C4-2B (cell line): Measurements from ENCODE around the gene NTF3.

Experiments used
- ZFX ChIP-seq: fragments of 450-650 bp; IDR thresholded peaks from 2 replicates; pipeline ENCODE4 v1.6.1; 2017
- TF ChIP-seq, protein P1 (sequence below): fragments of 450-650 bp; conservative IDR thresholded peaks from 2 replicates; pipeline ENCODE4 v1.5.1; 2017; ENCODE audit warnings: mild to moderate bottlenecking

DNA sequence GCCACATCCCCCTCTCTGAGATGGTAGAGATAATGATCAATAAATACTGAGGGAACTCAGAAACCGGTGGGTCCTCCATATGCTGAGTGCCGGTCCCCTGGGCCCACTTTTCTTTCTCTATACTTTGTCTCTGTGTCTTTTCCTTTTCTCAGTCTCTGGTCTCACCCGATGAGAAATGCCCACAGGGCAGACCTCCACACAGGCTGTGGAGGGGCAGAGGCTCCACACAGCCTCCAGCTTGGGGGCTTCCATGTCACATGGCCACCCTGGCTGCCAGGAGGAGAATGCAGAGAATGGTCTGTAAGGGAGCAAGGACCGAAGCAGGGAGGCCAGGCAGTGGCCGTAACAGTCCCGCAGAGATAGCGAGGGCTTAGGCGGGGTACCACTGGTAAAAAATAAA lies 105.9 kb downstream of the NTF3 start:
- TF ChIP-seq, protein P1, sequence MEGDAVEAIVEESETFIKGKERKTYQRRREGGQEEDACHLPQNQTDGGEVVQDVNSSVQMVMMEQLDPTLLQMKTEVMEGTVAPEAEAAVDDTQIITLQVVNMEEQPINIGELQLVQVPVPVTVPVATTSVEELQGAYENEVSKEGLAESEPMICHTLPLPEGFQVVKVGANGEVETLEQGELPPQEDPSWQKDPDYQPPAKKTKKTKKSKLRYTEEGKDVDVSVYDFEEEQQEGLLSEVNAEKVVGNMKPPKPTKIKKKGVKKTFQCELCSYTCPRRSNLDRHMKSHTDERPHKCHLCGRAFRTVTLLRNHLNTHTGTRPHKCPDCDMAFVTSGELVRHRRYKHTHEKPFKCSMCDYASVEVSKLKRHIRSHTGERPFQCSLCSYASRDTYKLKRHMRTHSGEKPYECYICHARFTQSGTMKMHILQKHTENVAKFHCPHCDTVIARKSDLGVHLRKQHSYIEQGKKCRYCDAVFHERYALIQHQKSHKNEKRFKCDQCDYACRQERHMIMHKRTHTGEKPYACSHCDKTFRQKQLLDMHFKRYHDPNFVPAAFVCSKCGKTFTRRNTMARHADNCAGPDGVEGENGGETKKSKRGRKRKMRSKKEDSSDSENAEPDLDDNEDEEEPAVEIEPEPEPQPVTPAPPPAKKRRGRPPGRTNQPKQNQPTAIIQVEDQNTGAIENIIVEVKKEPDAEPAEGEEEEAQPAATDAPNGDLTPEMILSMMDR, result no peak
- no peak for TF ChIP-seq ZFX
